Esophagus squamous epithelium (tissue), 4 donors: ENCODE measurements around the gene VAV2.

Experiments
- CTCF ChIP-seq, 6 experiments: fragments of 450-650 bp in 4 of 6; fragments of 200-600 bp in 2 of 6; sonication (generic) in 2 of 6; IDR thresholded peaks; one replicate each; pipeline ENCODE4 v1.5.1; 2016 to 2019; ENCODE audit warnings: antibody characterized with exemption in 6 of 6, mild to moderate bottlenecking in 4 of 6, moderate library complexity in 4 of 6
- POLR2A ChIP-seq, 4 donors: fragments of 450-650 bp; IDR thresholded peaks; one replicate each; pipeline ENCODE4 v1.6.1; 2017; ENCODE audit warnings: antibody characterized with exemption in 4 of 4, mild to moderate bottlenecking in 4 of 4, moderate library complexity in 3 of 4

GRCh38 chr9:133877327-133877726, 114.8 kb downstream of the VAV2 start:
- TF ChIP-seq CTCF (IDR thresholded peaks at IDR 0.05), result no peak
- no peak for TF ChIP-seq POLR2A (IDR thresholded peaks at IDR 0.05)
